IPS-18a (cell line): ENCODE measurements around the gene GULP1.
"Not testable (repeated sequence)": the region's sequence is repeated elsewhere in the genome, so short reads cannot be mapped to it uniquely, and the experiment has no call there.

Source experiments
- H3K27ac ChIP-seq: one replicate; pipeline ENCODE4 v1.5.1; 2013; ENCODE audit warnings: low read length
- H3K27me3 ChIP-seq: one replicate; pipeline ENCODE4 v1.6.1; 2013; ENCODE audit warnings: mild to moderate bottlenecking, low read length; ENCODE audit not compliant: control insufficient read depth, insufficient read depth
- H3K36me3 ChIP-seq: one replicate; pipeline ENCODE4 v1.6.1; 2013; ENCODE audit warnings: low read depth, low read length; ENCODE audit not compliant: control insufficient read depth
- H3K4me1 ChIP-seq: one replicate; pipeline ENCODE4 v1.6.1; 2013; ENCODE audit warnings: low read depth, low read length; ENCODE audit not compliant: control insufficient read depth
- H3K4me3 ChIP-seq: one replicate; pipeline ENCODE4 v1.5.1; 2013; ENCODE audit warnings: low read length
- H3K9ac ChIP-seq: one replicate; pipeline ENCODE4 v1.6.1; 2013; ENCODE audit warnings: mild to moderate bottlenecking, low read length, moderate library complexity
- H3K9me3 ChIP-seq: one replicate; pipeline ENCODE4 v1.6.1; 2013; ENCODE audit warnings: low read depth, low read length; ENCODE audit not compliant: control insufficient read depth

Gene GULP1

GRCh38 chr2:188293601-188294351 is 2.1 kb downstream of the GULP1 start:
- peaks cover 6% of the 10 kb centered on the region for H3K36me3 ChIP-seq
- peaks cover 23% of the 10 kb centered on the region for H3K4me1 ChIP-seq
- no peaks in the 10 kb centered on the region for H3K27me3 ChIP-seq
- H3K27ac ChIP-seq: peak overlapping the region; percentile 97
- H3K4me3 ChIP-seq: peak overlapping the region; percentile 89
- H3K9me3 ChIP-seq: peaks cover 7% of the 10 kb centered on the region
- peak overlapping the region; percentile 99 for H3K9ac ChIP-seq

DNA sequence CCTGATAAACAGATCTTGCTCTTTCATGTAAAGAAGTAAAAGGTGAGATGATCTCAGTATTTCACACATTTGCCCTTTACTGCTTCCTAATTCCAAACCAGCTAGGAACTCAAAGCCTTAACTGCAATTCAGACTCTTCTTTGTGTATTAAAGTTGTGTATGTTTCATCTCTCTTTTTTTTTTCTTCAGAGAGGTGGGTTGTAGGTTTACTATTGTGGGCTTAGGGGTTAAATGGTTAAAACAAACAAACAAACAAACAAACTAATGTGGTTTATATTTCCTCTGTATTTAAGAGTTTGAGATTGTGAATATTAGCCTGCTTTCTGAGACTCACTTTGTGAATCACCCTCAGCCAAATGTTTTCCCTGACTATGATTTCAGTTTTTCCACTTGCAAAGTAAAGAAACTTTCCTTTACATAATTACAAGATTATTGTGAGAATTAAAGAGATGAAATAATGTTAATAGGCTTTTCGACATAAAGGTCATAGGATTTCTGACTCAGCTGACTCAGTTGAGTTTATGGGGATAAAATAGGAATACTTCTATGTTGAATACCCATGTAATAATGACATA is 2.8 kb downstream of the GULP1 start:
- Histone ChIP-seq H3K27ac (peak overlapping the region; percentile 97), H3K4me3 (peak overlapping the region; percentile 89), H3K9ac (peak overlapping the region; percentile 99), H3K4me1 (peaks cover 24% of the 10 kb centered on the region), H3K9me3 (peaks cover 7% of the 10 kb centered on the region), H3K27me3 (no peaks in the 10 kb centered on the region), H3K36me3 (peaks cover 6% of the 10 kb centered on the region)

DNA sequence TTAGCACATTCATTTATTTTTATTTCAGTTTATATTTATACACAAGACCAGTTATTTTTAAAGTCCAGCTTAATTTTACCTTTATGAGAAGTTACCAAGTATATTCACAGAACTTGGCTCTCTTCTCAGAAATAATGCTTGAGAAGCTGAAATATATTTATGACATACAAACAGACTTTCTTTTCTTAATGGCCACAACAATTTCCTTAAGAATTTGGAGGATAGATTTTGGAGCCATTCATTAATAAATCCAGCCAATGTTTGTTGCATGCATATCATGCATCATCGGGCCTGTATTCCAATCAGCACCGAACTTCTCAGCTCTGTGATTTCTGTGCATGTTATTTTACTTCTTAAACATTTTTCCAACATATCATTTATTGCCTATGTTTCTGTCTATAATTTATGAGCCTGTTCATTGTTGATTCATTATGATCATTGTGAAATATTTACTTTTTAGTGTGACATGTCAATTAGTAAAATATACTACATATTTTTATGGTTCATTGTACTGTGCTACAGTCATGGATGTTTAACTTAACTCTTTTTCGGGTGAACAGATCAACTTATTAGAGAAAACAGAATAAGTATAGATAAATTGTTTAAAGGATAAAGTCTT is 3.5 kb downstream of the GULP1 start:
- peak overlapping the region; percentile 99 for H3K9ac ChIP-seq
- peak overlapping the region; percentile 24 for H3K27ac ChIP-seq

DNA sequence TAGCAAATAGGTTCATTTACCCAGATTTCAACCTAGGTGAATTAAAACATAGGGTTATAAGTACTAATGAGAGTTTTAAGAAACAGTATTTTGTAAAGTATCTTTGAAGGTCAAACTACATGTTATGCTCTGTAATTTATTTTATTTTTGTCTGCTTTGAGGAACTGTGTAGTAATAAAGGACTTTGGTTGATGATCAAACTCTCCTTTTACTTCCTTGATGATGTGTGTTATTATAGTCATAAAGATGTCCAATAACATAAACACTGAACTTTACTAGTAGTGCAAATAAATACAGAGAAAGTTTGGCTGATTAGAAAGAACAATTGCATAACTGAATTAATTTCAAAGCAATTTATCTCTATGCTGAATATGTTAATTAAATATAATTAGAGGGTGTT is 6.3 kb downstream of the GULP1 start:
- Histone ChIP-seq H3K4me1 (peaks cover 48% of the 10 kb centered on the region), H3K36me3 (peaks cover 6% of the 10 kb centered on the region), H3K4me3 (no peak overlapping the region), H3K27ac (no peak overlapping the region), H3K9ac (no peak overlapping the region), H3K27me3 (no peaks in the 10 kb centered on the region), H3K9me3 (peaks cover 7% of the 10 kb centered on the region)

More for the DNA sequence above, 3.5 kb downstream of the GULP1 start:
- Histone ChIP-seq H3K4me3 (peak overlapping the region; percentile 89), H3K27me3 (no peaks in the 10 kb centered on the region), H3K4me1 (peaks cover 28% of the 10 kb centered on the region), H3K36me3 (peaks cover 6% of the 10 kb centered on the region), H3K9me3 (peaks cover 7% of the 10 kb centered on the region)

GRCh38 chr2:188298937-188299371 is 7.3 kb downstream of the GULP1 start:
- H3K27ac ChIP-seq, H3K9ac ChIP-seq, H3K36me3 ChIP-seq, H3K9me3 ChIP-seq, H3K27me3 ChIP-seq: not testable (repeated sequence)
- Histone ChIP-seq H3K4me3 (peak overlapping the region; percentile 7), H3K4me1 (peaks cover 58% of the 10 kb centered on the region)

GRCh38 chr2:188303363-188304031 is 11.8 kb downstream of the GULP1 start:
- Histone ChIP-seq H3K4me3 (peak overlapping the region; percentile 25), H3K27me3 (no peaks in the 10 kb centered on the region), H3K36me3 (no peaks in the 10 kb centered on the region), H3K9me3 (peaks cover 2% of the 10 kb centered on the region), H3K9ac (peak overlapping the region; percentile 17), H3K27ac (peak overlapping the region; percentile 78), H3K4me1 (peaks cover 70% of the 10 kb centered on the region)

- Histone ChIP-seq H3K9me3 (no peaks in the 10 kb centered on the region), H3K27ac (peak overlapping the region; percentile 32), H3K4me1 (peaks cover 63% of the 10 kb centered on the region), H3K27me3 (no peaks in the 10 kb centered on the region), H3K4me3 (no peak overlapping the region), H3K36me3 (no peaks in the 10 kb centered on the region), H3K9ac (no peak overlapping the region)
Measured at GRCh38 chr2:188305271-188305670, 13.6 kb downstream of the GULP1 start.

- H3K9ac ChIP-seq: no peak overlapping the region
- no peaks in the 10 kb centered on the region for H3K27me3 ChIP-seq
- peaks cover 56% of the 10 kb centered on the region for H3K4me1 ChIP-seq
- H3K9me3 ChIP-seq: no peaks in the 10 kb centered on the region
- no peaks in the 10 kb centered on the region for H3K36me3 ChIP-seq
- H3K27ac ChIP-seq: peak overlapping the region; percentile 25
- H3K4me3 ChIP-seq: no peak overlapping the region
Measured at GRCh38 chr2:188306271-188306670, 14.6 kb downstream of the GULP1 start.

DNA sequence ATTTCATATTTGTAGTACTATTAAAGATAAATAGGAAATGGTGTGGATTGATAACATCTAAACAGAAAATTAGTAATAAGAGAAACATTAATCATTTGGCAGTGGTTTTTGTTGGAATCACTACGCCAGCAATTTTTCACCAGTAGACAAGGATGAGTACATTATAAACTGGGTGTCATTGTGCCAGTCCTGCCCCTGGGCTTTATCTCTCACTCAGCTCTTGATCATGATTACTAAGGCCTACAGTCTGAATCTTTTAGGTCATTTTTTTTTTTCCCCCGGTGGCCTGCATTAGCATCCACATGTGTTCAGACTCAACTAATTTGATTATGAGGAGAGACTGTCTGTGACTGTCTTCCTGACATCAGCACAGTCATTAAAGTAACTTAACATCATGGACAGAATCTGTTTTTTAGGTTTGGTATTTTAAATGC is 16.2 kb downstream of the GULP1 start:
- Histone ChIP-seq H3K9me3 (no peaks in the 10 kb centered on the region), H3K27me3 (no peaks in the 10 kb centered on the region), H3K27ac (no peak overlapping the region), H3K9ac (no peak overlapping the region), H3K36me3 (no peaks in the 10 kb centered on the region), H3K4me3 (no peak overlapping the region), H3K4me1 (peaks cover 44% of the 10 kb centered on the region)

- H3K9me3 ChIP-seq: peaks cover 3% of the 10 kb centered on the region
- no peak overlapping the region for H3K9ac ChIP-seq
- H3K36me3 ChIP-seq: no peaks in the 10 kb centered on the region
- H3K27ac ChIP-seq: no peak overlapping the region
- peaks cover 38% of the 10 kb centered on the region for H3K4me1 ChIP-seq
- no peaks in the 10 kb centered on the region for H3K27me3 ChIP-seq
- no peak overlapping the region for H3K4me3 ChIP-seq
Measured at GRCh38 chr2:188308483-188308882, 16.8 kb downstream of the GULP1 start.

GRCh38 chr2:188309364-188309763 is 17.7 kb downstream of the GULP1 start:
- Histone ChIP-seq H3K9me3 (peaks cover 3% of the 10 kb centered on the region), H3K27ac (no peak overlapping the region), H3K4me3 (no peak overlapping the region), H3K4me1 (peaks cover 32% of the 10 kb centered on the region), H3K9ac (no peak overlapping the region), H3K36me3 (no peaks in the 10 kb centered on the region), H3K27me3 (no peaks in the 10 kb centered on the region)
